ENCODE data around the gene PRKAA1. TPM values are rescaled to one million over a fixed set of nuclear protein-coding genes. Genes with fewer than 3 reads are reported as not detected.
A peak's percentile ranks its signal among the peaks of the same experiment; 100 is the strongest.

Gene PRKAA1
- total RNA-seq, 1 donor from 2014 or later = 30.5 TPM

GRCh38 chr5:40838086-40838485 is 39.9 kb upstream of the PRKAA1 start:
- no peak for TF ChIP-seq CTCF (conservative IDR thresholded peaks at IDR 0.05; ENCODE audit: low read depth, low read length)
- no peak overlapping the region for H3K4me3 ChIP-seq (ENCODE audit: low read depth, low read length)

GRCh38 chr5:40834849-40835787 is 36.9 kb upstream of the PRKAA1 start, which contains the start of gene RPL37:
Gene RPL37, minus strand, starts transcription at chr5:40835222. Its CDS starts 37 bp downstream, at chr5:40835185.
- TF ChIP-seq CTCF (conservative IDR thresholded peaks at IDR 0.05; ENCODE audit: low read depth, low read length) = no peak
- DNase-seq (ENCODE audit: low read depth) = peak; percentile 74
- peak within 1 kb of the TSS; percentile 96 for H3K4me3 ChIP-seq (ENCODE audit: low read depth, low read length)

More at GRCh38 chr5:40838086-40838485, 39.9 kb upstream of the PRKAA1 start:
- DNase-seq (ENCODE audit: low read depth) = no peak

- H3K4me3 ChIP-seq (ENCODE audit: low read depth, low read length) = peak overlapping the region; percentile 96
- no peak for TF ChIP-seq CTCF (conservative IDR thresholded peaks at IDR 0.05; ENCODE audit: low read depth, low read length)
- no peak for DNase-seq (ENCODE audit: low read depth)
These were observed 36.2 kb upstream of the PRKAA1 start for GRCh38 chr5:40834391-40834848.

GRCh38 chr5:40833712-40834229 is 35.6 kb upstream of the PRKAA1 start:
- no peak for TF ChIP-seq CTCF (conservative IDR thresholded peaks at IDR 0.05; ENCODE audit: low read depth, low read length)

GRCh38 chr5:40832345-40832744 is 34.2 kb upstream of the PRKAA1 start:
- no peak overlapping the region for H3K4me3 ChIP-seq (ENCODE audit: low read depth, low read length)
- TF ChIP-seq CTCF (conservative IDR thresholded peaks at IDR 0.05; ENCODE audit: low read depth, low read length) = no peak
- no peak for DNase-seq (ENCODE audit: low read depth)

More at GRCh38 chr5:40833712-40834229, 35.6 kb upstream of the PRKAA1 start:
- H3K4me3 ChIP-seq (ENCODE audit: low read depth, low read length) = peak overlapping the region; percentile 96
- DNase-seq (ENCODE audit: low read depth) = no peak

GRCh38 chr5:40831346-40832210 is 33.4 kb upstream of the PRKAA1 start:
- H3K4me3 ChIP-seq (ENCODE audit: low read depth, low read length) = no peak overlapping the region
- TF ChIP-seq CTCF (conservative IDR thresholded peaks at IDR 0.05; ENCODE audit: low read depth, low read length) = no peak
- DNase-seq (ENCODE audit: low read depth) = no peak

Measured in epithelial cell of proximal tubule (primary cell).